GM12891 (cell line): ENCODE measurements around the gene NRSN1.

ENCODE experiments used
- PAX5 ChIP-seq: IDR thresholded peaks from 2 replicates; pipeline ENCODE4 v1.6.1; 2011; ENCODE audit warnings: low read length, moderate library complexity, mild to moderate bottlenecking; ENCODE audit not compliant: insufficient read depth, severe bottlenecking
- POLR2A ChIP-seq: IDR thresholded peaks from 2 replicates; pipeline ENCODE4 v1.6.1; 2011; ENCODE audit warnings: low read depth, low read length, control low read depth
- POLR2AphosphoS5 ChIP-seq: IDR thresholded peaks from 2 replicates; pipeline ENCODE4 v1.6.1; 2011; ENCODE audit warnings: low read depth, low read length, control low read depth
- POU2F2 ChIP-seq: IDR thresholded peaks from 2 replicates; pipeline ENCODE4 v1.6.1; 2011; ENCODE audit warnings: low read depth, mild to moderate bottlenecking, control low read depth, low read length, moderate library complexity
- TAF1 ChIP-seq: IDR thresholded peaks from 2 replicates; pipeline ENCODE4 v1.6.1; 2011; ENCODE audit warnings: low read depth, low read length, control low read depth

- TF ChIP-seq POLR2A (no peak), POLR2AphosphoS5 (no peak), PAX5 (no peak), POU2F2 (no peak), TAF1 (no peak)
These were observed 14.6 kb downstream of the NRSN1 start for GRCh38 chr6:24140591-24140990.
